Measurements from ENCODE around the gene MDFI. TPM values are rescaled to one million over a fixed set of nuclear protein-coding genes. Genes with fewer than 3 reads are reported as not detected.

MDFI gene
- total RNA-seq, 1 experiment from 2014 or later, result 96.4 TPM

DNA sequence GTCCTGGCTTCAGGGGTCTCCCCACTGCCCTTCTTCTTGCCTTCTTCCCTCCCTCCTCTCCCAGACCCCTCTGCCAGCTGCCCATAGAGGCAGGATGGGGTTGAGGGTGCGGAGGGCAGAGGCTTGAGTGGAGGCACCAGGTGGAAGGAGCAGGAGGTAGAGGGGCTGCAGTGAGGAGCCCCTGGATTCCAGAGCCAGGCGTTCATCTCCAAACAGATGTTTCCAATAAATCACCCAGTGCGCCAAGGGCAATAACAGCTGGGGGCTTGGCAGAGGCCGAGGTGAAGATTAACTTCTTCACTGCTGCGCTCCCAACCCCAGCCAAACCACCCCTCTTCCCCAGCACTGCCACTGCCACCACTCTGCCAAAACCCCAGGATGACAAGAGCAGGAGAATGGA lies 10.7 kb downstream of the MDFI start:
- Histone ChIP-seq H3K9me2 (replicated peaks; ENCODE audit: low read length) (no peaks in the 10 kb centered on the region), H3K4me3 (ENCODE audit: low read length) (no peak overlapping the region), H2AFZ (ENCODE audit: low read length) (no peak overlapping the region), H4K20me1 (ENCODE audit: low read length) (no peaks in the 10 kb centered on the region), H3K27me3 (ENCODE audit: low read length) (no peaks in the 10 kb centered on the region), H3K27ac (ENCODE audit: low read length) (no peak overlapping the region), H3K4me1 (ENCODE audit: insufficient read depth, low read length) (peaks cover 7% of the 10 kb centered on the region; the same call in 1 of the 2 replicates), H3K79me2 (ENCODE audit: low read length) (no peaks in the 10 kb centered on the region), H3K9ac (ENCODE audit: low read length) (no peak overlapping the region), H3F3A (ENCODE audit: low read length, unreplicated experiment) (no peaks in the 10 kb centered on the region), H3K36me3 (ENCODE audit: low read depth, low read length) (peaks cover 5% of the 10 kb centered on the region), H3K9me3 (ENCODE audit: low read length) (no peaks in the 10 kb centered on the region), H3K4me2 (ENCODE audit: low read length) (no peak overlapping the region)
- BruUV-seq (replicated peaks), result no TSS peak
- ATAC-seq (no peak), DNase-seq (no peak)
- ChIA-PET CTCF (no interaction called here), POLR2A (ENCODE audit: unreplicated experiment) (no interaction called here)
- intact Hi-C loops (cut with micrococcal nuclease), result no loop called here
- TF ChIP-seq EZH2 (IDR thresholded peaks at IDR 0.05; ENCODE audit: low read length, unreplicated experiment) (no peak), EZH2phosphoT487 (IDR thresholded peaks at IDR 0.05; ENCODE audit: borderline replicate concordance, low read length) (no peak)
- TF ChIP-seq, protein P1, sequence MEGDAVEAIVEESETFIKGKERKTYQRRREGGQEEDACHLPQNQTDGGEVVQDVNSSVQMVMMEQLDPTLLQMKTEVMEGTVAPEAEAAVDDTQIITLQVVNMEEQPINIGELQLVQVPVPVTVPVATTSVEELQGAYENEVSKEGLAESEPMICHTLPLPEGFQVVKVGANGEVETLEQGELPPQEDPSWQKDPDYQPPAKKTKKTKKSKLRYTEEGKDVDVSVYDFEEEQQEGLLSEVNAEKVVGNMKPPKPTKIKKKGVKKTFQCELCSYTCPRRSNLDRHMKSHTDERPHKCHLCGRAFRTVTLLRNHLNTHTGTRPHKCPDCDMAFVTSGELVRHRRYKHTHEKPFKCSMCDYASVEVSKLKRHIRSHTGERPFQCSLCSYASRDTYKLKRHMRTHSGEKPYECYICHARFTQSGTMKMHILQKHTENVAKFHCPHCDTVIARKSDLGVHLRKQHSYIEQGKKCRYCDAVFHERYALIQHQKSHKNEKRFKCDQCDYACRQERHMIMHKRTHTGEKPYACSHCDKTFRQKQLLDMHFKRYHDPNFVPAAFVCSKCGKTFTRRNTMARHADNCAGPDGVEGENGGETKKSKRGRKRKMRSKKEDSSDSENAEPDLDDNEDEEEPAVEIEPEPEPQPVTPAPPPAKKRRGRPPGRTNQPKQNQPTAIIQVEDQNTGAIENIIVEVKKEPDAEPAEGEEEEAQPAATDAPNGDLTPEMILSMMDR (conservative IDR thresholded peaks at IDR 0.05; ENCODE audit: low read depth, low read length), result no peak

DNA sequence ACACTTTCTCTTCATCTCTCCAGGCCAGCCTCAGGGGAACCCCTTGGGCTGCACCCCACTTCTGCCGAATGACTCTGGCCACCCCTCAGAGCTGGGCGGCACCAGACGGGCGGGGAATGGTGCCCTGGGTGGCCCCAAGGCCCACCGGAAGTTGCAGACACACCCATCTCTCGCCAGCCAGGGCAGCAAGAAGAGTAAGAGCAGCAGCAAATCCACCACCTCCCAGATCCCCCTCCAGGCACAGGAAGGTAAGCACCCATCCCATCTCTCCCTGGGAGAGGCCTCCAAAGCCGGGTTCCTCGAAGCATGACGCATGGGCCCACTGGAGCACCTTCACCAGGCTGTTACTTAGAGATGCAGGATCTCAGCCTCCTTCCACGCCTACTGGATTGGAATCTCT lies 11.3 kb downstream of the MDFI start:
- Histone ChIP-seq H3K9me2 (replicated peaks; ENCODE audit: low read length) (no peaks in the 10 kb centered on the region), H3K79me2 (ENCODE audit: low read length) (no peaks in the 10 kb centered on the region), H3K9ac (ENCODE audit: low read length) (no peak overlapping the region), H3K4me3 (ENCODE audit: low read length) (no peak overlapping the region), H3K27ac (ENCODE audit: low read length) (no peak overlapping the region), H2AFZ (ENCODE audit: low read length) (no peak overlapping the region), H3K4me2 (ENCODE audit: low read length) (no peak overlapping the region), H3K9me3 (ENCODE audit: low read length) (no peaks in the 10 kb centered on the region), H3K36me3 (ENCODE audit: low read depth, low read length) (peaks cover 5% of the 10 kb centered on the region), H3F3A (ENCODE audit: low read length, unreplicated experiment) (no peaks in the 10 kb centered on the region), H3K4me1 (ENCODE audit: insufficient read depth, low read length) (peaks cover 7% of the 10 kb centered on the region; the same call in 1 of the 2 replicates), H3K27me3 (ENCODE audit: low read length) (no peaks in the 10 kb centered on the region), H4K20me1 (ENCODE audit: low read length) (no peaks in the 10 kb centered on the region)
- TF ChIP-seq, protein P1 (conservative IDR thresholded peaks at IDR 0.05; ENCODE audit: low read depth, low read length), result no peak
- TF ChIP-seq EZH2phosphoT487 (IDR thresholded peaks at IDR 0.05; ENCODE audit: borderline replicate concordance, low read length) (no peak), EZH2 (IDR thresholded peaks at IDR 0.05; ENCODE audit: low read length, unreplicated experiment) (no peak)
- ATAC-seq (no peak), DNase-seq (no peak)
- POLR2A ChIA-PET (ENCODE audit: unreplicated experiment), result no interaction called here
- no TSS peak for BruUV-seq (replicated peaks)
- CTCF ChIA-PET, result no interaction called here
- intact Hi-C loops (cut with micrococcal nuclease), result no loop called here

DNA sequence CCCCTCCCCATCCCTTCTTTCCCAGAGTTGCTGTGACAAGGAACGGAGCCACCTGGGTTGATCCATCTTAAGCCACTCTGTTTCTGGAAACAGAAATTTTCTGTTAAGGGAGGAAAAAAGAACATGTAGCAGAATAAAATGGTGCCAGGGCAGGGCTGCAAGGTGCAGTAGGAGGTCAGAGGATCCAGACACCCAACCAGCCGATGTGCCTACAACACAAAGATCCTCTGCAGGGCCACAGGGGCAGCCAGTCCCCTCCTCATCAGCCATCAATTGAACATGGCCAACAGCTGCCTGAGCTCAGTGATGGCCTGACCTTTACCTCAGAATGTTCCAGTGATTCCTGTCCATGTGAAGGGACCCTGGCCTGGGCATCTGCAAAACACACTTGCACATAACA lies 11.9 kb downstream of the MDFI start:
- BruUV-seq (replicated peaks), result no TSS peak
- no peak overlapping the region for H2AFZ ChIP-seq (ENCODE audit: low read length)
- no peaks in the 10 kb centered on the region for H3F3A ChIP-seq (ENCODE audit: low read length, unreplicated experiment)
- ChIA-PET POLR2A (ENCODE audit: unreplicated experiment) (no interaction called here), CTCF (no interaction called here)
- H3K79me2 ChIP-seq (ENCODE audit: low read length), result no peaks in the 10 kb centered on the region
- H4K20me1 ChIP-seq (ENCODE audit: low read length), result no peaks in the 10 kb centered on the region
- no peak overlapping the region for H3K27ac ChIP-seq (ENCODE audit: low read length)
- H3K9ac ChIP-seq (ENCODE audit: low read length), result no peak overlapping the region
- H3K4me3 ChIP-seq (ENCODE audit: low read length), result no peak overlapping the region
- no peak for TF ChIP-seq EZH2 (IDR thresholded peaks at IDR 0.05; ENCODE audit: low read length, unreplicated experiment)
- TF ChIP-seq EZH2phosphoT487 (IDR thresholded peaks at IDR 0.05; ENCODE audit: borderline replicate concordance, low read length), result no peak
- intact Hi-C loops (cut with micrococcal nuclease), result no loop called here
- no peaks in the 10 kb centered on the region for H3K27me3 ChIP-seq (ENCODE audit: low read length)
- peaks cover 5% of the 10 kb centered on the region for H3K36me3 ChIP-seq (ENCODE audit: low read depth, low read length)
- no peak for DNase-seq
- no peak overlapping the region for H3K4me2 ChIP-seq (ENCODE audit: low read length)
- H3K9me2 ChIP-seq (replicated peaks; ENCODE audit: low read length), result no peaks in the 10 kb centered on the region
- H3K9me3 ChIP-seq (ENCODE audit: low read length), result no peaks in the 10 kb centered on the region
- ATAC-seq, result no peak
- H3K4me1 ChIP-seq (ENCODE audit: insufficient read depth, low read length), result peaks cover 7% of the 10 kb centered on the region; the same call in 1 of the 2 replicates

Data from PC-3 (cell line).